ENCODE data around the gene SMC6. TPM values are rescaled to one million over a fixed set of nuclear protein-coding genes. Genes with fewer than 3 reads are reported as not detected.
A peak's percentile ranks its signal among the peaks of the same experiment; 100 is the strongest.

The SMC6 gene
- polyA plus RNA-seq (ENCODE audit: low read depth in 6 of 6): 10 to 100 TPM; 34.4 to 64.8 (median 45.1) TPM

- H3K36me3 Mint-ChIP-seq: no peaks in the 10 kb centered on the region
- no peaks in the 10 kb centered on the region for H3K9me3 Mint-ChIP-seq
- H3K4me3 Mint-ChIP-seq: peak within 1 kb of the TSS; percentile 84 to 97 (median 96)
- peak within 1 kb of the TSS; percentile 89 to 99 (median 98) for H3K27ac Mint-ChIP-seq
- H3K4me1 Mint-ChIP-seq: peaks cover 14 to 38% (median 36%) of the 10 kb centered on the region in 3 donors
- no peaks in the 10 kb centered on the region for H3K27me3 Mint-ChIP-seq
- peak; percentile 72 to 82 for ATAC-seq (ENCODE audit: low read depth in 2 of 2)
- DNase-seq: peak; percentile 95
These were observed at the start of gene SMC6, which contains the start of gene GEN1 for GRCh38 chr2:17753803-17754663. Gene SMC6, minus strand, starts transcription at chr2:17753810. Its CDS starts 7,864 bp downstream, at chr2:17745946. Gene GEN1, plus strand, starts transcription at chr2:17754138. Its CDS starts 5,806 bp downstream, at chr2:17759944.

- H3K4me3 Mint-ChIP-seq: peak overlapping the region in 1 of 8 donors; percentile 43
- ATAC-seq (ENCODE audit: low read depth in 2 of 2): no peak
These were observed 47.3 kb upstream of the SMC6 start for GRCh38 chr2:17800693-17801458.

DNA sequence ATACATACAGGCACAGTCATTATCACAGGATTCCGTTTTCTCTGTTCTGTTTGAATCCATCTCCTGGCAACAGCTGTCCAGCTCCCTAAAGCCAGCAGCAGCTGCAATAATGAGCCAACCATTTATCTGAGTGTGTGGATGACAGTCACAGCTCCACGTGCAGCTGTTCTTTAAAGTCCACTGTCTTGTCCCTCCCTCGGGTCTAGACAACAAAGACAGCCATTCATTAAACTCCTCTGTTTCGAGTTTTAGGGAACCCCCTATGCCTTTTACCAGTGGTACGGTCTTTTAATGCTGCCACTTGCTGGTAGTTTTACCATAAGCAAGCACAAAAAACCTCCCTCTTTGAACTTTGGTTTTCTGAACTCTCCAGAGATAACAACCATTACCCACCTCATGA is 46.6 kb upstream of the SMC6 start:
- peak overlapping the region in 3 of 6 donors; percentile 9 to 88 (median 31) for H3K27ac Mint-ChIP-seq
- peaks cover 50 to 65% (median 53%) of the 10 kb centered on the region in 3 donors for H3K4me1 Mint-ChIP-seq
- ATAC-seq (ENCODE audit: low read depth in 2 of 2) (no peak), DNase-seq (no peak)
- peak overlapping the region in 2 of 8 donors; percentile 22 to 57 for H3K4me3 Mint-ChIP-seq
- H3K9me3 Mint-ChIP-seq: no peaks in the 10 kb centered on the region
- no peaks in the 10 kb centered on the region for H3K36me3 Mint-ChIP-seq
- H3K27me3 Mint-ChIP-seq: no peaks in the 10 kb centered on the region

More at GRCh38 chr2:17800693-17801458, 47.3 kb upstream of the SMC6 start:
- Mint-ChIP-seq H3K27ac (peak overlapping the region in 5 of 6 donors; percentile 9 to 72 (median 31)), H3K27me3 (no peaks in the 10 kb centered on the region), H3K9me3 (no peaks in the 10 kb centered on the region), H3K4me1 (peaks cover 50 to 65% (median 55%) of the 10 kb centered on the region in 3 donors), H3K36me3 (no peaks in the 10 kb centered on the region)
- DNase-seq: no peak

GRCh38 chr2:17799301-17800120 is 45.9 kb upstream of the SMC6 start:
- Mint-ChIP-seq H3K27ac (peak overlapping the region in 5 of 6 donors; percentile 3 to 92 (median 74)), H3K27me3 (no peaks in the 10 kb centered on the region), H3K4me3 (peak overlapping the region in 6 of 8 donors; percentile 38 to 64 (median 56)), H3K9me3 (no peaks in the 10 kb centered on the region), H3K36me3 (no peaks in the 10 kb centered on the region), H3K4me1 (peaks cover 44 to 60% (median 46%) of the 10 kb centered on the region in 3 donors)
- DNase-seq (no peak), ATAC-seq (ENCODE audit: low read depth in 2 of 2) (peak in 1 of 2 donors; percentile 36)

- DNase-seq: no peak
- H3K4me3 Mint-ChIP-seq: no peak overlapping the region
- no peak overlapping the region for H3K27ac Mint-ChIP-seq
- H3K4me1 Mint-ChIP-seq: peaks cover 32 to 48% (median 35%) of the 10 kb centered on the region in 3 donors
- H3K9me3 Mint-ChIP-seq: no peaks in the 10 kb centered on the region
- ATAC-seq (ENCODE audit: low read depth in 2 of 2): no peak
- H3K36me3 Mint-ChIP-seq: no peaks in the 10 kb centered on the region
- H3K27me3 Mint-ChIP-seq: no peaks in the 10 kb centered on the region
These were observed 44.7 kb upstream of the SMC6 start for GRCh38 chr2:17798338-17798737.

GRCh38 chr2:17795309-17795708 is 41.7 kb upstream of the SMC6 start:
- DNase-seq (no peak), ATAC-seq (ENCODE audit: low read depth in 2 of 2) (no peak)
- H3K27ac Mint-ChIP-seq: peak overlapping the region in 2 of 6 donors; percentile 16 to 56
- peaks cover 30 to 42% (median 34%) of the 10 kb centered on the region in 3 donors for H3K4me1 Mint-ChIP-seq
- H3K27me3 Mint-ChIP-seq: peaks cover 0 to 10% (median 0%) of the 10 kb centered on the region in 3 donors
- no peak overlapping the region for H3K4me3 Mint-ChIP-seq
- no peaks in the 10 kb centered on the region for H3K9me3 Mint-ChIP-seq
- H3K36me3 Mint-ChIP-seq: no peaks in the 10 kb centered on the region

DNA sequence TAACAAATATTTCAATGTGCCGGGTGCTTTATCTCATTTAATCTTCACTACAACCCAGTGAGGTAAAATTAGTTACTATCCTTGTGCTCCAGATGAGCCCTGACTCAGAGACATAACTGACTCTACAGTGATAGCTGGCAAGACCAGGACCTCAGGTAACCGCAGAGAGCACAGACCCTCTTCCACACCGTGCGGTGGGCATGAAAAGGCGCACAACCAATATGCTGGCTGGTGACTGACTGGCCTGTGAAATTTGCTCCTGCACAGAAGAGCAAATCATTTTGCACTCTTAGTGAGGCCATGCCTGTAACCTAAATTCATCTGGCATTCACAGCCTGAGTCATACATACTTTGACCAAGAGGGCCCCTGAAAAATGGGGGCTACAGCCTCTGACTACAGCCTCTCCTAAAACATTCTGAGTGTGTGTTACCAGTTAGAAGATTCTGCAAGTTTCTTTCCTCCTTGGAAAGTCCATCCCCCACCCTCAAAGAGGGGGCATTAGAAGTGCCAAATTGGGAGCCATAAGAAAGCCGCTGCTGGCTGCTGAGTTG is 40.3 kb upstream of the SMC6 start:
- Mint-ChIP-seq H3K4me3 (no peak overlapping the region), H3K9me3 (no peaks in the 10 kb centered on the region), H3K27ac (no peak overlapping the region), H3K27me3 (peaks cover 0 to 10% (median 0%) of the 10 kb centered on the region in 3 donors), H3K36me3 (no peaks in the 10 kb centered on the region), H3K4me1 (peaks cover 17 to 31% (median 20%) of the 10 kb centered on the region in 3 donors)
- no peak for ATAC-seq (ENCODE audit: low read depth in 2 of 2)
- DNase-seq: no peak

- H3K27ac Mint-ChIP-seq: no peak overlapping the region
- DNase-seq (no peak), ATAC-seq (ENCODE audit: low read depth in 2 of 2) (no peak)
- H3K36me3 Mint-ChIP-seq: no peaks in the 10 kb centered on the region
- H3K4me3 Mint-ChIP-seq: no peak overlapping the region
- peaks cover 16 to 30% (median 19%) of the 10 kb centered on the region in 3 donors for H3K4me1 Mint-ChIP-seq
- H3K9me3 Mint-ChIP-seq: no peaks in the 10 kb centered on the region
- H3K27me3 Mint-ChIP-seq: peaks cover 0 to 10% (median 0%) of the 10 kb centered on the region in 3 donors
These were observed 39.7 kb upstream of the SMC6 start for GRCh38 chr2:17793296-17793695.

DNA sequence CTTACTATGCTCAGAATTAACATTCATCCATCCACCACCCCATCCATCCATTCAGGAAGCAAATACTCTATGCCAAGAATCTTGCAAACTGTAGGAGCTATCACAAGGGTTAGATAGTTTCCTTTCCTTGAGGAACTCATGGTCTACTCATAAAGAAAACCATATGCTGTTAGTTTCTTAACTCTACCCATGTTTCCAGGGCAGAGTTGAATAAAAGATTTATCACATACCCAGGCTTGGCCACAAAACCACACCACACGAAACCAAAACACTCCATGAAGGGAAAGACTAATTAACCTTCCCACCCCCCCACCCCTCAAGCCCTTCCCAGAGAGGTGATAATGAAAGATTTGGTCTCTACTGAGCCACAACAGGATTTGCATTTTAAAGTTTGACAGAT is 38.9 kb upstream of the SMC6 start:
- Mint-ChIP-seq H3K36me3 (no peaks in the 10 kb centered on the region), H3K9me3 (no peaks in the 10 kb centered on the region), H3K4me1 (peaks cover 16 to 30% (median 17%) of the 10 kb centered on the region in 3 donors), H3K27me3 (peaks cover 0 to 10% (median 0%) of the 10 kb centered on the region in 3 donors), H3K4me3 (no peak overlapping the region), H3K27ac (peak overlapping the region in 1 of 6 donors; percentile 16)
- DNase-seq: no peak
- no peak for ATAC-seq (ENCODE audit: low read depth in 2 of 2)

- peaks cover 0 to 10% (median 0%) of the 10 kb centered on the region in 3 donors for H3K27me3 Mint-ChIP-seq
- H3K36me3 Mint-ChIP-seq: no peaks in the 10 kb centered on the region
- H3K4me1 Mint-ChIP-seq: peaks cover 16 to 35% (median 17%) of the 10 kb centered on the region in 3 donors
- no peak overlapping the region for H3K4me3 Mint-ChIP-seq
- H3K9me3 Mint-ChIP-seq: no peaks in the 10 kb centered on the region
- peak overlapping the region in 3 of 6 donors; percentile 8 to 49 (median 11) for H3K27ac Mint-ChIP-seq
- DNase-seq (no peak), ATAC-seq (ENCODE audit: low read depth in 2 of 2) (no peak)
These were observed 38.2 kb upstream of the SMC6 start for GRCh38 chr2:17791817-17792130.

- peak overlapping the region in 3 of 6 donors; percentile 8 to 46 (median 36) for H3K27ac Mint-ChIP-seq
- no peak for ATAC-seq (ENCODE audit: low read depth in 2 of 2)
- H3K9me3 Mint-ChIP-seq: no peaks in the 10 kb centered on the region
- peaks cover 16 to 35% (median 17%) of the 10 kb centered on the region in 3 donors for H3K4me1 Mint-ChIP-seq
- no peaks in the 10 kb centered on the region for H3K36me3 Mint-ChIP-seq
- H3K27me3 Mint-ChIP-seq: peaks cover 0 to 10% (median 0%) of the 10 kb centered on the region in 3 donors
- DNase-seq: no peak
- no peak overlapping the region for H3K4me3 Mint-ChIP-seq
These were observed 37.7 kb upstream of the SMC6 start for GRCh38 chr2:17791121-17791816.

GRCh38 chr2:17790536-17790935 is 36.9 kb upstream of the SMC6 start:
- DNase-seq (no peak), ATAC-seq (ENCODE audit: low read depth in 2 of 2) (no peak)
- H3K27me3 Mint-ChIP-seq: peaks cover 0 to 10% (median 0%) of the 10 kb centered on the region in 3 donors
- no peak overlapping the region for H3K27ac Mint-ChIP-seq
- H3K4me1 Mint-ChIP-seq: peaks cover 12 to 32% (median 15%) of the 10 kb centered on the region in 3 donors
- H3K4me3 Mint-ChIP-seq: no peak overlapping the region
- no peaks in the 10 kb centered on the region for H3K9me3 Mint-ChIP-seq
- H3K36me3 Mint-ChIP-seq: no peaks in the 10 kb centered on the region

Data from naive B cell (primary cell).